NCI-H345 treated with DMSO at 0.1 percent for 48 hours (cell line): Measurements from ENCODE around the gene CTDSPL2.
"Not testable (repeated sequence)": the region's sequence is repeated elsewhere in the genome, so short reads cannot be mapped to it uniquely, and the experiment has no call there.

Source experiments
- DNase-seq: peaks from one replicate; lab custom pipeline; 2025; ENCODE audit not compliant: unreplicated experiment; lab: John Stamatoyannopoulos, UW

Gene CTDSPL2

GRCh38 chr15:44537735-44538240 is 110.4 kb downstream of the CTDSPL2 start:
- DNase-seq: no peak

- no peak for DNase-seq
These were observed 114.0 kb downstream of the CTDSPL2 start for GRCh38 chr15:44541282-44541958.

GRCh38 chr15:44542596-44542995 is 115.2 kb downstream of the CTDSPL2 start:
- DNase-seq: no peak

GRCh38 chr15:44544745-44545144 is 117.3 kb downstream of the CTDSPL2 start:
- DNase-seq: not testable (repeated sequence)

GRCh38 chr15:44545913-44546802 is 118.7 kb downstream of the CTDSPL2 start:
- no peak for DNase-seq

GRCh38 chr15:44549152-44549551 is 121.7 kb downstream of the CTDSPL2 start:
- DNase-seq: not testable (repeated sequence)

- no peak for DNase-seq
These were observed 122.8 kb downstream of the CTDSPL2 start for GRCh38 chr15:44550256-44550655.

GRCh38 chr15:44550734-44551133 is 123.3 kb downstream of the CTDSPL2 start:
- DNase-seq: no peak

- no peak for DNase-seq
These were observed 127.7 kb downstream of the CTDSPL2 start for GRCh38 chr15:44554934-44555723.

GRCh38 chr15:44560926-44561325 is 133.5 kb downstream of the CTDSPL2 start:
- not testable (repeated sequence) for DNase-seq

GRCh38 chr15:44565387-44566154 is 138.1 kb downstream of the CTDSPL2 start:
- DNase-seq: no peak

- DNase-seq: no peak
These were observed 138.7 kb downstream of the CTDSPL2 start for GRCh38 chr15:44566155-44566540.

GRCh38 chr15:44568338-44568737 is 140.9 kb downstream of the CTDSPL2 start:
- DNase-seq: no peak

- DNase-seq: no peak
These were observed 141.9 kb downstream of the CTDSPL2 start for GRCh38 chr15:44569316-44569715.

- no peak for DNase-seq
These were observed 142.9 kb downstream of the CTDSPL2 start for GRCh38 chr15:44570361-44570760.

- DNase-seq: no peak
These were observed 146.0 kb downstream of the CTDSPL2 start for GRCh38 chr15:44573386-44573785.

GRCh38 chr15:44574734-44575133 is 147.3 kb downstream of the CTDSPL2 start:
- no peak for DNase-seq
